ENCODE data around the gene FBRSL1. TPM values are rescaled to one million over a fixed set of nuclear protein-coding genes. Genes with fewer than 3 reads are reported as not detected.

FBRSL1 gene
- total and polyA plus RNA-seq, 7 donors: 3.9 to 37.0 (median 10.3) TPM

DNA sequence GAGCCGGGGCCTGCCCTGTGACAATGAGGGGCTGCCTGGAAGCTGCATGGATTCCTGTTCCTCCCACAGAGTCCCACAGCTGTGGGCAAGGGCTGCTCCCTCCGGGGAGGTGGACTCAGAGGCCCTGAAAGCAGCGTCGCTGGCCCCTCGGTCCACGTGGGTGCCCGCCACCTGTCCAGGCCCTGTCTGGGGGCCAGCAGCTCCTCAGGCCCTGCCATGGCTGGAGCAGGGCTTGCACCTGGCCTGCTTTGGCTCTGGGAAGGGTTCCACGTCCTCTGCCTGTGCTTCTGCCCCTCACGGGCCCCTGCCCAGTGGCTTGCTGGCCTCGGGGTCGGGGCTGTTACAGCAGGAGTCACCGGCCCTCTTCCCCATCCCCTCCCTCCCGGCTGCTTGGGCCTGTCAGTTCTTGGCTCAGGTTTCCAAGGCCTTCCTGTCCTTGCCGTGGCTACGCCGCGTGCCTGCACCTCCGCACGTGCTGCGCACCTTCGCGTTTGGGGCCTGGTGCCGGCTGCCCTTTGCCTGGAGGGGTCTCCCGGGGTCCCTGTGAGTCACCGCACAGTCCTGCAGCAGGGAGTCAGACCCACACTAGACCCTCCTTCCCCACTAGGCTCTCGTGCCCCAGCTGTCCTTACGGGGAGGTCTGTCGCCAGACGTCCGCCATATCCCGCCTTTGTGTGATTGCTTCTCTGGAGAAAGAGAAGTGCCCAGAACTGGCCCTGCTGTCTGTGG, 5.8 kb downstream of the FBRSL1 start:
- no peaks in the 10 kb centered on the region for H3K36me3 ChIP-seq
- no peak overlapping the region for H3K27ac ChIP-seq
- H3K9me3 ChIP-seq: no peaks in the 10 kb centered on the region
- H3K4me1 ChIP-seq: peaks cover 0 to 100% (median 97%) of the 10 kb centered on the region in 4 donors
- WGBS, 2 donors: 86 to 87% methylated on average over 31 of the region's 31 CpGs
- no peaks in the 10 kb centered on the region for H3K27me3 ChIP-seq
- intact Hi-C loops (cut with DNase I): loop anchor here (10.0 kb wide), 1 partner anchor 351 kb away; the partner anchor contains the start of genes DDX51 and NOC4L
- H3K4me3 ChIP-seq: no peak overlapping the region
- TF ChIP-seq POLR2AphosphoS5 (IDR thresholded peaks at IDR 0.05) (no peak), POLR2A (IDR thresholded peaks at IDR 0.05) (no peak), EP300 (IDR thresholded peaks at IDR 0.05) (no peak)
- TF ChIP-seq, protein P1, sequence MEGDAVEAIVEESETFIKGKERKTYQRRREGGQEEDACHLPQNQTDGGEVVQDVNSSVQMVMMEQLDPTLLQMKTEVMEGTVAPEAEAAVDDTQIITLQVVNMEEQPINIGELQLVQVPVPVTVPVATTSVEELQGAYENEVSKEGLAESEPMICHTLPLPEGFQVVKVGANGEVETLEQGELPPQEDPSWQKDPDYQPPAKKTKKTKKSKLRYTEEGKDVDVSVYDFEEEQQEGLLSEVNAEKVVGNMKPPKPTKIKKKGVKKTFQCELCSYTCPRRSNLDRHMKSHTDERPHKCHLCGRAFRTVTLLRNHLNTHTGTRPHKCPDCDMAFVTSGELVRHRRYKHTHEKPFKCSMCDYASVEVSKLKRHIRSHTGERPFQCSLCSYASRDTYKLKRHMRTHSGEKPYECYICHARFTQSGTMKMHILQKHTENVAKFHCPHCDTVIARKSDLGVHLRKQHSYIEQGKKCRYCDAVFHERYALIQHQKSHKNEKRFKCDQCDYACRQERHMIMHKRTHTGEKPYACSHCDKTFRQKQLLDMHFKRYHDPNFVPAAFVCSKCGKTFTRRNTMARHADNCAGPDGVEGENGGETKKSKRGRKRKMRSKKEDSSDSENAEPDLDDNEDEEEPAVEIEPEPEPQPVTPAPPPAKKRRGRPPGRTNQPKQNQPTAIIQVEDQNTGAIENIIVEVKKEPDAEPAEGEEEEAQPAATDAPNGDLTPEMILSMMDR (IDR thresholded peaks at IDR 0.05): no peak
- no peak for DNase-seq

DNA sequence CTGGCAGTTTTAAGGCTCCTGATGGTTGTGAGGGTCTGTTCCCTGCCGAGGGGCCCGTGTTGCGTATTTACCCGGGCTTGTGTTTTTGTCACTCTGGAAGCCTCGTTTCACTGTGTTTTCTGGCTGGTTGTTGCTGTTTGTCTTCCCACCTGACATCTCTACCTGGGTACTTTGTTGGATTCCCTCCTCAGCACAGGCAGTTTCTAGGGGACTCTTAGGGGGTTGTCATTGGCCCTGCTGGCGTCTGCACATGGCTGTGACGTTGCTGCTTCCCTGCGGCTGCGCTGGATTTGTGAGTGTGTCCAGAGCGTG, 6.4 kb downstream of the FBRSL1 start:
- intact Hi-C loops (cut with DNase I): loop anchor here (10.0 kb wide), 1 partner anchor 352 kb away; the partner anchor contains the start of genes DDX51 and NOC4L
- H3K27ac ChIP-seq: no peak overlapping the region
- no peaks in the 10 kb centered on the region for H3K9me3 ChIP-seq
- no peak for DNase-seq
- peaks cover 0 to 100% (median 98%) of the 10 kb centered on the region in 4 donors for H3K4me1 ChIP-seq
- no peaks in the 10 kb centered on the region for H3K36me3 ChIP-seq
- no peaks in the 10 kb centered on the region for H3K27me3 ChIP-seq
- TF ChIP-seq POLR2A (IDR thresholded peaks at IDR 0.05): no peak
- TF ChIP-seq, protein P1 (IDR thresholded peaks at IDR 0.05): no peak
- no peak for TF ChIP-seq EP300 (IDR thresholded peaks at IDR 0.05)
- TF ChIP-seq POLR2AphosphoS5 (IDR thresholded peaks at IDR 0.05): no peak
- H3K4me3 ChIP-seq: no peak overlapping the region
- whole genome bisulfite sequencing, 2 donors: 84 to 89% methylated on average over 10 of the region's 10 CpGs

DNA sequence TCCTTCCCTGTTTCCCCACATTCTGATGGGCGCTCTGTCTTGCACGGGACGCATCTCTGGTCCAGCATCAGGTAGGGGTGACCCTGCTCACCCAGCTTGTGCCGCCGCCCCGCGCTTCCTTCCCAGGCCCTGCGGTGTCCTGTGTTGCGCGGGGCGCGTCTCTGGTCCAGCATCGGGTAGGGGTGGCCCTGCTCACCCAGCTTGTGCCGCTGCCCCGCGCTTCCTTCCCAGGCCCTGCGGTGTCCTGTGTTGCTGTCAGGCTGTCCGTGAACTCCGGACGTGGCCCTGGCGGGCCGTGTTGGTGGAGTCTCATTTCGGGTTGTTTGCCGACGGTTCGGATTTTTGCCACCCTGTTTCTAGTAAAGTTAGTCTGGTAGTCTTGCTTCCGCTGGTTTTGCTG, 6.8 kb downstream of the FBRSL1 start:
- intact Hi-C loops (cut with DNase I): loop anchor here (10.0 kb wide), 1 partner anchor 352 kb away; the partner anchor contains the start of genes DDX51 and NOC4L
- no peak for TF ChIP-seq POLR2A (IDR thresholded peaks at IDR 0.05)
- no peak for TF ChIP-seq EP300 (IDR thresholded peaks at IDR 0.05)
- TF ChIP-seq, protein P1 (IDR thresholded peaks at IDR 0.05): no peak
- no peak for TF ChIP-seq POLR2AphosphoS5 (IDR thresholded peaks at IDR 0.05)
- Histone ChIP-seq H3K36me3 (no peaks in the 10 kb centered on the region), H3K27ac (no peak overlapping the region), H3K27me3 (no peaks in the 10 kb centered on the region), H3K9me3 (no peaks in the 10 kb centered on the region), H3K4me1 (peaks cover 0 to 100% (median 98%) of the 10 kb centered on the region in 4 donors), H3K4me3 (no peak overlapping the region)
- 93 to 94% methylated on average over 27 of the region's 27 CpGs for WGBS, 2 donors
- DNase-seq: no peak

DNA sequence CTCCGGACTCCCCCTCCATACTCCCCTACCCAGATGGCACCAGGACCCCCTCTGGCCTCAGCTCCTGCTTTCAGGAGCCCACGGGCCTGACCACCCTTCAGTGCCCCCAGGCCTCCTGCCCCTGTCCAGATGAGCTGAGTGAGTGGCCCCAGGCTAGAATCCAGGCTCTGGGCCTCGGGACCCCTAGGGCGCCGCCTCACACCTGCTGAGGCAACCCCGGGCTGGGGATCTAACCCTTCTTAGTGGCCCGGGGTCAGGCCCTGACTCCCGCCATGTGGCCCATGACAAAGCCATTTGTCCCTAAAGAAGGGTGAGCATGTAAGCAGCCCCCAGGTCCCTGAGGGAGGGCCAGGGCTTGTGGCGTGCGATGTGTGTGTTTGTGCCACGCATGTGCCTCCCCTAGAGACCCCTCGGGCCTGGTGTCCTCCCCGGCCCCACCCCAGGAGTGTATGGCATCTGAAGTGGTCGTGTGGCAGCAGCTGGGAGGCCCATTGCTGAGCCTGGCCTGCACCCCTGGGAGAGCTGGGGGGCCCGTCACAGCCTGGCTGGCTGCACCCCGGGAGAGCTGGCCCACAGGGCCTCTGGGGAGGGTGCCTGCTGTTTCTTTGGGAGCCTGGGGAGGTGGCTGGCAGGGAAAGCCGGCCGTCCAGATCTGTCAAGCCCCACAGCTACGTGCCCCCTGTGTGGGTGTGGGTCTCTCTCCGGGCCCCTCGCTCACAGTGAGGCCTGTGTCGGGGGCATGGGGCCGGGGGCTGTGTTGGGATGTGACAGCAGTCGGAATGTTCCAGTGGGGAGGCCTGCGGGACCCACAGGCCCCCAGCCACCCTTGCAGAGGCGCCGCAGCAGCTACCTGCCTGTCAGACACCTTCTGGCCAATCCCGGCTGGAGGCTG, 7.8 kb downstream of the FBRSL1 start:
- H3K27me3 ChIP-seq: no peaks in the 10 kb centered on the region
- H3K4me3 ChIP-seq: no peak overlapping the region
- WGBS, 2 donors: 86 to 88% methylated on average over 28 of the region's 28 CpGs
- H3K27ac ChIP-seq: no peak overlapping the region
- no peak for DNase-seq
- intact Hi-C loops (cut with DNase I): loop anchor here (10.0 kb wide), 1 partner anchor 353 kb away; the partner anchor contains the start of genes DDX51 and NOC4L
- TF ChIP-seq POLR2AphosphoS5 (IDR thresholded peaks at IDR 0.05) (no peak), POLR2A (IDR thresholded peaks at IDR 0.05) (no peak), EP300 (IDR thresholded peaks at IDR 0.05) (no peak)
- TF ChIP-seq, protein P1 (IDR thresholded peaks at IDR 0.05): no peak
- no peaks in the 10 kb centered on the region for H3K9me3 ChIP-seq
- no peaks in the 10 kb centered on the region for H3K36me3 ChIP-seq
- H3K4me1 ChIP-seq: peaks cover 0 to 99% (median 97%) of the 10 kb centered on the region in 4 donors

Data from sigmoid colon (tissue), 7 donors.